SU-DHL-6 (cell line): ENCODE results near the gene TESMIN.

ENCODE experiments used
- H2AFZ ChIP-seq: fragments of 200-600 bp; sonication (generic); 2 replicates; pipeline ENCODE4 v1.6.1; 2014; ENCODE audit warnings: low read depth, mild to moderate bottlenecking, moderate library complexity, mixed read lengths, antibody characterized with exemption, low read length; ENCODE audit not compliant: severe bottlenecking
- H3F3A ChIP-seq: fragments of 200-600 bp; shearing (Covaris generic); 2 replicates; pipeline ENCODE4 v1.6.0; 2016; ENCODE audit warnings: antibody characterized with exemption, mild to moderate bottlenecking; ENCODE audit not compliant: insufficient read depth
- H3K27ac ChIP-seq: fragments of 200-600 bp; sonication (generic); 2 replicates; pipeline ENCODE4 v1.5.1; 2016; ENCODE audit warnings: low read depth, mild to moderate bottlenecking, low read length, moderate library complexity, mixed read lengths
- H3K27me3 ChIP-seq: fragments of 200-600 bp; sonication (generic), shearing (Covaris generic); 2 replicates; pipeline ENCODE4 v1.6.0; 2014; ENCODE audit warnings: mild to moderate bottlenecking, low read length
- H3K36me3 ChIP-seq: fragments of 200-600 bp; sonication (generic); 2 replicates; pipeline ENCODE4 v1.6.1; 2014; ENCODE audit warnings: mild to moderate bottlenecking, low read length, mixed read lengths
- H3K4me2 ChIP-seq: fragments of 300-600, 200-600 bp; shearing (Covaris generic), sonication (generic); 2 replicates; pipeline ENCODE4 v1.6.0; 2014; ENCODE audit warnings: low read length, low read depth, mild to moderate bottlenecking; ENCODE audit not compliant: poor library complexity, severe bottlenecking
- H3K4me3 ChIP-seq: fragments of 200-600 bp; sonication (generic); 2 replicates; pipeline ENCODE4 v1.5.1; 2014; ENCODE audit warnings: antibody characterized with exemption, low read length, mild to moderate bottlenecking, mixed read lengths; ENCODE audit not compliant: insufficient read depth, poor library complexity, severe bottlenecking
- H3K79me2 ChIP-seq: fragments of 200-600 bp; sonication (generic); 2 replicates; pipeline ENCODE4 v1.6.1; 2014; ENCODE audit warnings: mild to moderate bottlenecking, low read length, moderate library complexity; ENCODE audit not compliant: insufficient read depth
- H3K9ac ChIP-seq: fragments of 200-600 bp; sonication (generic); 2 replicates; pipeline ENCODE4 v1.7.0; 2014; ENCODE audit warnings: mild to moderate bottlenecking, low read length
- H3K9me2 ChIP-seq: fragments of 200-600 bp; sonication (generic); replicated peaks from 2 replicates; pipeline ENCODE4 v1.6.1; 2014; ENCODE audit warnings: low read length; ENCODE audit not compliant: insufficient read depth
- H3K9me3 ChIP-seq: fragments of 200-600 bp; sonication (generic); 2 replicates; pipeline ENCODE4 v1.6.1; 2014; ENCODE audit warnings: low read length, mixed read lengths; ENCODE audit not compliant: insufficient read depth
- H4K20me1 ChIP-seq: fragments of 200-600 bp; sonication (generic); 2 replicates; pipeline ENCODE4 v1.6.1; 2014; ENCODE audit warnings: low read depth, mild to moderate bottlenecking, antibody characterized with exemption, low read length, moderate library complexity, mixed read lengths
- EZH2phosphoT487 ChIP-seq: fragments of 200-600 bp; sonication (generic), shearing (Covaris generic); conservative IDR thresholded peaks from 2 replicates; pipeline ENCODE4 v1.6.1; 2018; ENCODE audit warnings: mild to moderate bottlenecking, antibody characterized with exemption, low read length, moderate library complexity, mixed read lengths
- TF ChIP-seq, protein P1 (sequence below): fragments of 200-600 bp; sonication (generic); IDR thresholded peaks from one replicate; pipeline ENCODE4 v1.5.1; 2017; ENCODE audit warnings: antibody characterized with exemption, mild to moderate bottlenecking, low read length, moderate library complexity; ENCODE audit not compliant: insufficient read depth, poor library complexity, severe bottlenecking

TESMIN gene

GRCh38 chr11:68704887-68705286 is 46.4 kb downstream of the TESMIN start:
- H3K9ac ChIP-seq = no peak overlapping the region
- no peaks in the 10 kb centered on the region for H3K27me3 ChIP-seq
- no peaks in the 10 kb centered on the region for H3K36me3 ChIP-seq
- no peak overlapping the region for H2AFZ ChIP-seq
- H3K9me3 ChIP-seq = no peaks in the 10 kb centered on the region
- no peak overlapping the region for H3K4me2 ChIP-seq
- H3F3A ChIP-seq = no peaks in the 10 kb centered on the region
- H3K79me2 ChIP-seq = no peaks in the 10 kb centered on the region
- TF ChIP-seq, protein P1, sequence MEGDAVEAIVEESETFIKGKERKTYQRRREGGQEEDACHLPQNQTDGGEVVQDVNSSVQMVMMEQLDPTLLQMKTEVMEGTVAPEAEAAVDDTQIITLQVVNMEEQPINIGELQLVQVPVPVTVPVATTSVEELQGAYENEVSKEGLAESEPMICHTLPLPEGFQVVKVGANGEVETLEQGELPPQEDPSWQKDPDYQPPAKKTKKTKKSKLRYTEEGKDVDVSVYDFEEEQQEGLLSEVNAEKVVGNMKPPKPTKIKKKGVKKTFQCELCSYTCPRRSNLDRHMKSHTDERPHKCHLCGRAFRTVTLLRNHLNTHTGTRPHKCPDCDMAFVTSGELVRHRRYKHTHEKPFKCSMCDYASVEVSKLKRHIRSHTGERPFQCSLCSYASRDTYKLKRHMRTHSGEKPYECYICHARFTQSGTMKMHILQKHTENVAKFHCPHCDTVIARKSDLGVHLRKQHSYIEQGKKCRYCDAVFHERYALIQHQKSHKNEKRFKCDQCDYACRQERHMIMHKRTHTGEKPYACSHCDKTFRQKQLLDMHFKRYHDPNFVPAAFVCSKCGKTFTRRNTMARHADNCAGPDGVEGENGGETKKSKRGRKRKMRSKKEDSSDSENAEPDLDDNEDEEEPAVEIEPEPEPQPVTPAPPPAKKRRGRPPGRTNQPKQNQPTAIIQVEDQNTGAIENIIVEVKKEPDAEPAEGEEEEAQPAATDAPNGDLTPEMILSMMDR = no peak
- no peak for TF ChIP-seq EZH2phosphoT487
- no peaks in the 10 kb centered on the region for H3K9me2 ChIP-seq
- no peaks in the 10 kb centered on the region for H4K20me1 ChIP-seq
- no peak overlapping the region for H3K27ac ChIP-seq
- H3K4me3 ChIP-seq = no peak overlapping the region

DNA sequence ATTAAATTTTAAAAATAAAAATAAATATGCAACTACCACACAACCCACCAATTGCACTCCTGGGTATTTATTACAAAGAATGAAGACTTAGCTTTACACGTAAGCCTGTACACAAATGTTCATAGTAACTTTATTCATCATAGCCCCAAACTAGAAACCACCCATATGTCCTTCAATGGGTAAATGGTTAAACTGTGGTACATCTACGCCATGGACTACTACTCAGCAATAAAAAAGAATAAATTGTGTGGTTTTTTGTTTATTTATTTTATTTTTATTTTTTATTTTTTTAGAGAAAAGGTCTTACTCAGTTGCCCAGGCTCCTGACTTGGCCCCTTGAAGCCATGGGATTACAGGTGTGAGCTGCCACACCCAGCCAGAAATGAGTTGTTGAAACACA is 52.3 kb downstream of the TESMIN start:
- no peak overlapping the region for H3K4me3 ChIP-seq
- no peaks in the 10 kb centered on the region for H3K79me2 ChIP-seq
- H2AFZ ChIP-seq = no peak overlapping the region
- H3K36me3 ChIP-seq = no peaks in the 10 kb centered on the region
- no peaks in the 10 kb centered on the region for H3K9me3 ChIP-seq
- no peak overlapping the region for H3K9ac ChIP-seq
- no peaks in the 10 kb centered on the region for H3K9me2 ChIP-seq
- no peak overlapping the region for H3K4me2 ChIP-seq
- no peak overlapping the region for H3K27ac ChIP-seq
- H3F3A ChIP-seq = no peaks in the 10 kb centered on the region
- no peaks in the 10 kb centered on the region for H3K27me3 ChIP-seq
- no peaks in the 10 kb centered on the region for H4K20me1 ChIP-seq
- TF ChIP-seq, protein P1 = no peak

- H3K79me2 ChIP-seq = no peaks in the 10 kb centered on the region
- no peaks in the 10 kb centered on the region for H4K20me1 ChIP-seq
- H3K27me3 ChIP-seq = no peaks in the 10 kb centered on the region
- H2AFZ ChIP-seq = no peak overlapping the region
- H3K9ac ChIP-seq = no peak overlapping the region
- TF ChIP-seq, protein P1 = no peak
- TF ChIP-seq EZH2phosphoT487 = no peak
- no peaks in the 10 kb centered on the region for H3K9me3 ChIP-seq
- no peaks in the 10 kb centered on the region for H3K9me2 ChIP-seq
- H3F3A ChIP-seq = no peaks in the 10 kb centered on the region
- H3K27ac ChIP-seq = no peak overlapping the region
- no peak overlapping the region for H3K4me3 ChIP-seq
- no peaks in the 10 kb centered on the region for H3K36me3 ChIP-seq
- no peak overlapping the region for H3K4me2 ChIP-seq
These were observed 55.8 kb downstream of the TESMIN start for GRCh38 chr11:68695531-68695930.
